Brain microvascular endothelial cell (primary cell): Measurements from ENCODE around the gene PDE3A.

Experiments
- DNase-seq: peaks from one replicate; pipeline ENCODE4 v3.0.0-alpha.2; 2020
- H3K27ac ChIP-seq: fragments of 250-450 bp; sonication (Bioruptor Pico); 2 replicates; pipeline ENCODE4 v1.5.1; 2020; ENCODE audit warnings: mild to moderate bottlenecking, moderate library complexity
- H3K27me3 ChIP-seq: fragments of 250-450 bp; sonication (Bioruptor Pico); replicated peaks from 2 replicates; pipeline ENCODE4 v1.5.1; 2020; ENCODE audit warnings: mild to moderate bottlenecking
- H3K36me3 ChIP-seq: fragments of 250-450 bp; sonication (Bioruptor Pico); replicated peaks from 2 replicates; pipeline ENCODE4 v1.5.1; 2020; ENCODE audit warnings: mild to moderate bottlenecking
- H3K4me3 ChIP-seq: 2 replicates; pipeline ENCODE4 v1.5.1; 2011; ENCODE audit warnings: low read depth, mild to moderate bottlenecking, control low read depth, low read length, moderate library complexity
- CTCF ChIP-seq: IDR thresholded peaks from 2 replicates; pipeline ENCODE4 v1.5.1; 2011; ENCODE audit warnings: low read depth, mild to moderate bottlenecking, moderate library complexity, low read length, control low read depth, inconsistent platforms; ENCODE audit errors: missing control alignments
- in situ Hi-C: cut with HindIII; loops from 2 replicates; pipeline ENCODE4 v1.10.0; 2017; ENCODE audit warnings: low sequenced_read_pairs, low pct_ligation_motif_present

Gene PDE3A

GRCh38 chr12:20696181-20696905 lies 328.0 kb downstream of the PDE3A start:
- Histone ChIP-seq H3K27ac (no peak overlapping the region), H3K36me3 (no peaks in the 10 kb centered on the region), H3K4me3 (no peak overlapping the region), H3K27me3 (no peaks in the 10 kb centered on the region)
- in situ Hi-C loops, result no loop called here
- no peak for TF ChIP-seq CTCF
- no peak for DNase-seq

- in situ Hi-C loops, result no loop called here
- Histone ChIP-seq H3K27me3 (no peaks in the 10 kb centered on the region), H3K36me3 (no peaks in the 10 kb centered on the region), H3K27ac (no peak overlapping the region), H3K4me3 (no peak overlapping the region)
- no peak for DNase-seq
- TF ChIP-seq CTCF, result no peak
These were observed 332.8 kb downstream of the PDE3A start for GRCh38 chr12:20701106-20701505.

GRCh38 chr12:20704860-20705259 lies 336.5 kb downstream of the PDE3A start:
- no peaks in the 10 kb centered on the region for H3K36me3 ChIP-seq
- no peak for TF ChIP-seq CTCF

GRCh38 chr12:20711846-20712245 lies 343.5 kb downstream of the PDE3A start:
- Histone ChIP-seq H3K36me3 (no peaks in the 10 kb centered on the region), H3K27me3 (no peaks in the 10 kb centered on the region), H3K27ac (no peak overlapping the region), H3K4me3 (no peak overlapping the region)
- TF ChIP-seq CTCF, result no peak
- in situ Hi-C loops, result no loop called here
- peak; percentile 6 for DNase-seq

More at GRCh38 chr12:20704860-20705259, 336.5 kb downstream of the PDE3A start:
- no peaks in the 10 kb centered on the region for H3K27me3 ChIP-seq
- DNase-seq, result no peak
- H3K4me3 ChIP-seq, result no peak overlapping the region
- H3K27ac ChIP-seq, result no peak overlapping the region
- in situ Hi-C loops, result no loop called here

GRCh38 chr12:20716037-20716436 lies 347.7 kb downstream of the PDE3A start:
- H3K27me3 ChIP-seq, result no peaks in the 10 kb centered on the region
- H3K36me3 ChIP-seq, result no peaks in the 10 kb centered on the region
- H3K27ac ChIP-seq, result no peak overlapping the region
- no peak for DNase-seq
- in situ Hi-C loops, result no loop called here
- TF ChIP-seq CTCF, result no peak
- no peak overlapping the region for H3K4me3 ChIP-seq

- Histone ChIP-seq H3K4me3 (no peak overlapping the region), H3K27ac (no peak overlapping the region), H3K36me3 (no peaks in the 10 kb centered on the region), H3K27me3 (no peaks in the 10 kb centered on the region)
- no peak for TF ChIP-seq CTCF
- no peak for DNase-seq
- in situ Hi-C loops, result no loop called here
These were observed 348.6 kb downstream of the PDE3A start for GRCh38 chr12:20716985-20717384.
